Small intestine (tissue), 7 donors: ENCODE measurements around the gene ALDH1B1. TPM values are rescaled to one million over a fixed set of nuclear protein-coding genes. Genes with fewer than 3 reads are reported as not detected.
"Not testable (repeated sequence)": the region's sequence is repeated elsewhere in the genome, so short reads cannot be mapped to it uniquely, and the experiment has no call there.

Experiments
- DNase-seq, 2 donors: peaks; one replicate each; pipeline versions ENCODE4 v3.0.0 to v3.0.0-alpha.2; 2013
- FAIRE-seq: peaks from 2 replicates; lab custom pipeline; 2012; peaks lifted over from hg19 to GRCh38; lab: Jason Lieb, UNC
- H3K27ac ChIP-seq, 3 donors: one replicate each; pipeline ENCODE4 v1.5.1; 2013; ENCODE audit warnings: low read length in 2 of 3, mild to moderate bottlenecking in 2 of 3, control low read depth in 1 of 3, inconsistent platforms in 1 of 3, low read depth in 1 of 3, moderate library complexity in 1 of 3
- H3K27me3 ChIP-seq, 3 donors: one replicate each; pipeline ENCODE4 v1.6.1; 2013; ENCODE audit warnings: low read length in 3 of 3, inconsistent platforms in 1 of 3; ENCODE audit not compliant: control insufficient read depth in 3 of 3, insufficient read depth in 3 of 3
- H3K36me3 ChIP-seq, 3 donors: one replicate each; pipeline ENCODE4 v1.6.1; 2013; ENCODE audit warnings: low read length in 3 of 3, inconsistent platforms in 1 of 3, low read depth in 1 of 3, mild to moderate bottlenecking in 1 of 3, moderate library complexity in 1 of 3; ENCODE audit not compliant: control insufficient read depth in 3 of 3, insufficient read depth in 2 of 3
- H3K4me1 ChIP-seq, 3 donors: one replicate each; pipeline ENCODE4 v1.6.1; 2013; ENCODE audit warnings: low read length in 2 of 3, inconsistent platforms in 1 of 3, low read depth in 1 of 3, mild to moderate bottlenecking in 1 of 3, moderate library complexity in 1 of 3; ENCODE audit not compliant: control insufficient read depth in 3 of 3, insufficient read depth in 2 of 3
- H3K4me3 ChIP-seq, 3 donors: one replicate each; pipeline ENCODE4 v1.5.1; 2013; ENCODE audit warnings: low read length in 3 of 3, control low read depth in 1 of 3, inconsistent platforms in 1 of 3, low read depth in 1 of 3, mild to moderate bottlenecking in 1 of 3, moderate library complexity in 1 of 3
- H3K9me3 ChIP-seq, 2 donors: one replicate each; pipeline ENCODE4 v1.6.1; 2013; ENCODE audit warnings: low read depth in 1 of 2, low read length in 1 of 2; ENCODE audit not compliant: control insufficient read depth in 2 of 2, insufficient read depth in 1 of 2
- WGBS, 3 donors: extraction: QIAGEN DNeasy Blood & Tissue Kit; methylation state at CpG; one replicate each; pipeline ENCODE4 v1.1.7; 2013; 5-methylcytosine and 5-hydroxymethylcytosine counted together
- polyA plus RNA-seq, 4 donors: library from polyadenylated mRNA; stranded (reverse) in 3 of 4; unstranded in 1 of 4; fragments of 200-250 nt in 3 of 4; fragments of 120-200 nt in 1 of 4; gene quantifications; one replicate each; pipeline versions ENCODE4 v1.2.1 to v1.2.3, GENCODE V29; 2013
- donor health status: healthy with polysubstance abuse.
- donor health status: control.
- donor health status: control.
- donor health status: Bipolar disorder and iron deficiency.
- donor health status: healthy.

The ALDH1B1 gene
- polyA plus RNA-seq, 4 donors, result 4.2 to 153 (median 33.8) TPM

DNA sequence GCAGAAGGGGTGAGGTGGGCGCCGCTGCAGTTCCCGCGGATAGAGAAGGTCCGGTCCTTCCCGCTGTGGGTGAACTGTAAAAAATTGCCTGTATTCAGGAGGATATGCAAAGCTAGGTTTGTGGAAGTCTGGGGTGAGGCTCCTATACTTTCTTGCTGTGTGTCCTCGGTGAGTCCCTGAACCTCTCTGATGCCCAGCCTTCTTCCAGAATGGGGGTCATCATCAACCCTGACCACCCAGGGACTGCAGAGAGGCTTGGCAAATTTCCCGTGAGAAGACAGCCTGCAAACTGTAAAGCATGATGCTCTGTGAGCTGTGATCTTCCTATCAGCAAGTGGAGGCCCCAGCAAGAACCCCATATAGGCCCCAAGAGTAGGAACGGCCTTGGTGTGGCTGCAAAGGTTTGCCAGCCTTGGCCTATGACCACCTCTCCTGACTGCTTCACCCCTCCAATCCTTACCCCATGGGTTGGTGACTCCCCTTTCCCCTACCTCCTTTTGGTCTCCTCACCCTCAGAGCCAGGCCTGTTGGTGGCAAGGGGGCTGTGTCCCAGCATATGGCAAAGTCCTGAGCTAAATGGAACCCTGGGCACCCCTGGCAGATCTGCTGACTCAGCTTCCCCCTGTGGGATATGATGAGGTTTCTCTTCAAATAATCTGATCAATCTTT lies 760 bp downstream of the ALDH1B1 start:
- Histone ChIP-seq H3K9me3 (peaks cover 0 to 2% of the 10 kb centered on the region in 2 donors), H3K36me3 (peaks cover 0 to 33% (median 4%) of the 10 kb centered on the region in 3 donors), H3K27me3 (no peaks in the 10 kb centered on the region), H3K27ac (peak overlapping the region; percentile 15 to 89 (median 73)), H3K4me1 (peaks cover 0 to 46% (median 9%) of the 10 kb centered on the region in 3 donors), H3K4me3 (peak overlapping the region; percentile 61 to 88 (median 67))
- DNase-seq, result peak; percentile 12 to 61
- FAIRE-seq, result no peak
- 1 to 5% (median 3%) methylated on average over 9 of the region's 9 CpGs for WGBS, 3 donors

DNA sequence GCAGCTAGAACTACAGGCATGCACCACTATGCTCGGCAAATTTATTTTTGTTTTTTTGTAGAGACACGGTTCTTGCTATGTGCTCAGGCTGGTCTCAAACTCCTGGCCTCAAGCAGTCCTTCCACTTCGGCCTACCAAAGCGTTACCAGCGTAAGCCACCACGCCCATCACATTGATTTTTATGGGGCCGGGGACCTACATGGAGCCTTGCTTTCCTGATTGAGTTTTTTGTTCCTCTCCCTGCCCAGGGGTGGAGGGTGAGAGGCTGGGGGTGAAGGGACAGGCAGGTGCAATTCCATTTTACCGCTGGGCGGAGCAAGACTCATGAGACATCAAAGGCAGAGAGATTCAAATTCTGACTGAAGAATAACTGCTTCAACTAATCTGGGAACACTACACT lies 1.9 kb downstream of the ALDH1B1 start:
- no peak for FAIRE-seq
- 23 to 72% (median 39%) methylated on average over 9 of the region's 9 CpGs for WGBS, 3 donors

DNA sequence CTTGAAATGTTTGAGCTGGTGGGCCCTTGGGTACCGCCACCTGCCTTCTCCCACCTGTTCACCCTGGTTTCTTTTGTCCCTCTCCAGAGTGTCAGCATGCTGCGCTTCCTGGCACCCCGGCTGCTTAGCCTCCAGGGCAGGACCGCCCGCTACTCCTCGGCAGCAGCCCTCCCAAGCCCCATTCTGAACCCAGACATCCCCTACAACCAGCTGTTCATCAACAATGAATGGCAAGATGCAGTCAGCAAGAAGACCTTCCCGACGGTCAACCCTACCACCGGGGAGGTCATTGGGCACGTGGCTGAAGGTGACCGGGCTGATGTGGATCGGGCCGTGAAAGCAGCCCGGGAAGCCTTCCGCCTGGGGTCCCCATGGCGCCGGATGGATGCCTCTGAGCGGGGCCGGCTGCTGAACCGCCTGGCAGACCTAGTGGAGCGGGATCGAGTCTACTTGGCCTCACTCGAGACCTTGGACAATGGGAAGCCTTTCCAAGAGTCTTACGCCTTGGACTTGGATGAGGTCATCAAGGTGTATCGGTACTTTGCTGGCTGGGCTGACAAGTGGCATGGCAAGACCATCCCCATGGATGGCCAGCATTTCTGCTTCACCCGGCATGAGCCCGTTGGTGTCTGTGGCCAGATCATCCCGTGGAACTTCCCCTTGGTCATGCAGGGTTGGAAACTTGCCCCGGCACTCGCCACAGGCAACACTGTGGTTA lies 3.3 kb downstream of the ALDH1B1 start:
- 94 to 95% (median 94%) methylated on average over 30 of the region's 30 CpGs for WGBS, 3 donors
- no peak for FAIRE-seq
- no peak overlapping the region for H3K27ac ChIP-seq

More for the DNA sequence above, 1.9 kb downstream of the ALDH1B1 start:
- H3K27me3 ChIP-seq, result no peaks in the 10 kb centered on the region
- DNase-seq, result peak; percentile 42 to 57
- H3K27ac ChIP-seq, result peak overlapping the region in 1 of 3 donors; percentile 40
- peaks cover 0 to 45% (median 6%) of the 10 kb centered on the region in 3 donors for H3K36me3 ChIP-seq
- H3K4me1 ChIP-seq, result peaks cover 0 to 35% (median 9%) of the 10 kb centered on the region in 3 donors
- H3K9me3 ChIP-seq, result peaks cover 0 to 2% of the 10 kb centered on the region in 2 donors
- peak overlapping the region in 1 of 3 donors; percentile 88 for H3K4me3 ChIP-seq

DNA sequence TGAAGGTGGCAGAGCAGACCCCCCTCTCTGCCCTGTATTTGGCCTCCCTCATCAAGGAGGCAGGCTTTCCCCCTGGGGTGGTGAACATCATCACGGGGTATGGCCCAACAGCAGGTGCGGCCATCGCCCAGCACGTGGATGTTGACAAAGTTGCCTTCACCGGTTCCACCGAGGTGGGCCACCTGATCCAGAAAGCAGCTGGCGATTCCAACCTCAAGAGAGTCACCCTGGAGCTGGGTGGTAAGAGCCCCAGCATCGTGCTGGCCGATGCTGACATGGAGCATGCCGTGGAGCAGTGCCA lies 3.8 kb downstream of the ALDH1B1 start:
- DNase-seq, result no peak
- Histone ChIP-seq H3K4me1 (peaks cover 0 to 20% (median 4%) of the 10 kb centered on the region in 3 donors), H3K27ac (no peak overlapping the region), H3K36me3 (peaks cover 0 to 53% (median 6%) of the 10 kb centered on the region in 3 donors), H3K4me3 (no peak overlapping the region), H3K27me3 (no peaks in the 10 kb centered on the region), H3K9me3 (peaks cover 0 to 2% of the 10 kb centered on the region in 2 donors)
- no peak for FAIRE-seq
- 87% methylated on average over 10 of the region's 10 CpGs for WGBS, 3 donors

More for the DNA sequence above, 3.3 kb downstream of the ALDH1B1 start:
- H3K4me1 ChIP-seq, result peaks cover 0 to 25% (median 5%) of the 10 kb centered on the region in 3 donors
- H3K27me3 ChIP-seq, result no peaks in the 10 kb centered on the region
- no peak for DNase-seq
- peaks cover 0 to 53% (median 6%) of the 10 kb centered on the region in 3 donors for H3K36me3 ChIP-seq
- H3K4me3 ChIP-seq, result no peak overlapping the region
- H3K9me3 ChIP-seq, result peaks cover 0 to 2% of the 10 kb centered on the region in 2 donors

DNA sequence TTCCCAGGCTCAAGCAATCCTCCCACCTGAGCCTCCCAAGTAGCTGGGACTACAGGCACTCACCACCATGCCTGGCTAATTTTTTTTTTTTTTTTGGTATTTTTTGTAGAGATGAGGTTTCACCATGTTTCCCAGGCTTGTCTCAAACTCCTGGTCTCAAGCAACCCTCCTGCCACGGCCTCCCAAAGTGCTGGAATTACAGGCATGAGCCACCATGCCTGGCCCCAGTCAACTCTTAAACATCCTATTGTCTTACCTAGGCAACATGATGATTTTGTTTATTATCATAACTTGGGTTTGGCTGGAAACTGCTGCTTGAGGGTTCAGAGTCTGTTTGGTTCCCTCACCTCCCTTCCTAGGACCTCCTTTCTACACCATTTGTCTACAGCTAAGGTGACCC lies 6.7 kb downstream of the ALDH1B1 start:
- not testable (repeated sequence) for H3K9me3 ChIP-seq, FAIRE-seq, DNase-seq, H3K27me3 ChIP-seq, H3K27ac ChIP-seq, H3K4me3 ChIP-seq
- Histone ChIP-seq H3K4me1 (peaks cover 0 to 10% (median 0%) of the 10 kb centered on the region in 3 donors), H3K36me3 (peaks cover 0 to 51% (median 6%) of the 10 kb centered on the region in 3 donors)
- WGBS, 3 donors, result 35 to 80% (median 54%) methylated on average over 1 of the region's 1 CpG

DNA sequence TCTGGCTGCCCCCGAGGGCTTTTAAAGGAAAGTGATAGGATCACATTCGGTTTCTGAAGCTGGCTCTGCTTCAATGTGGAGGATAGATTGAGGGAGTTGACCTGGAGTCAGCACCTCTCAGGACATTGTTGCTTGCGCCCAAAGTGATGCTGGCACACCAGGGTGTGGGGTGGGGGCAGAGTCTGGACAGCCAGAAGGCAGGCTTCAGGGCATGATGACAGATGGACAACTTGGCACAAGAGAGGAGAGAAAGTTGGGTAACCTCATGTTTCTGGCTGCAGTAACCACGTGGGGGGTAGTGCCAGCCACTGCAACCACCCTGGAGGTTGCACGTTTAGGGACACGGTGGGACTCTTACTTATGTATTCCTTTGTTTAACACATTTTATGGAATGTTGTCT lies 9.5 kb downstream of the ALDH1B1 start:
- H3K27me3 ChIP-seq, result no peaks in the 10 kb centered on the region
- H3K4me3 ChIP-seq, result no peak overlapping the region
- peaks cover 0 to 24% (median 3%) of the 10 kb centered on the region in 3 donors for H3K36me3 ChIP-seq
- H3K4me1 ChIP-seq, result peaks cover 0 to 3% (median 0%) of the 10 kb centered on the region in 3 donors
- no peak for FAIRE-seq
- no peak for DNase-seq
- WGBS, 3 donors, result 73 to 80% (median 76%) methylated on average over 6 of the region's 6 CpGs
- peaks cover 0 to 2% of the 10 kb centered on the region in 2 donors for H3K9me3 ChIP-seq
- no peak overlapping the region for H3K27ac ChIP-seq

DNA sequence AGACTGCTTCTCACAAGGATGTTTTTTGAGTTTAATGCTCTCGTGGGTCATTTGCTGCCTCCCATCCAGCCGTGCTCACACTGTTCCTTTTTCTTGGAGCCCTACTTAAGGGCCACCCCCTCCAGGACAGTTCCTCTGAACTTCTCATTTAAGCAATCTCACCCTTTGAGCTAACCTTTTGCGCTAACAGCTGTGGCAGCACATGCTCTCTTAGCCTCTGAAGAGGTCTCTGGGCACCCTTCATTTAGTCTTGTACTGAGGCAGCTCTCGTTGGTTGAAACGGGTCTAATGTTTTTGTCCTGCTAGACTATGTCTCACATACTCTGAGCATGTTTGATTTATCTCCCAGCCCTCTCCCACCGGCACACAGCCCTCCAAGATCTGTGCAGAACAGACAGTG lies 11.8 kb downstream of the ALDH1B1 start:
- FAIRE-seq, result no peak
- Histone ChIP-seq H3K27me3 (no peaks in the 10 kb centered on the region), H3K9me3 (no peaks in the 10 kb centered on the region), H3K36me3 (peaks cover 0 to 9% (median 0%) of the 10 kb centered on the region in 3 donors), H3K4me1 (peaks cover 0 to 3% (median 0%) of the 10 kb centered on the region in 3 donors), H3K4me3 (no peak overlapping the region), H3K27ac (no peak overlapping the region)
- no peak for DNase-seq
- 57 to 71% (median 65%) methylated on average over 6 of the region's 6 CpGs for WGBS, 3 donors

DNA sequence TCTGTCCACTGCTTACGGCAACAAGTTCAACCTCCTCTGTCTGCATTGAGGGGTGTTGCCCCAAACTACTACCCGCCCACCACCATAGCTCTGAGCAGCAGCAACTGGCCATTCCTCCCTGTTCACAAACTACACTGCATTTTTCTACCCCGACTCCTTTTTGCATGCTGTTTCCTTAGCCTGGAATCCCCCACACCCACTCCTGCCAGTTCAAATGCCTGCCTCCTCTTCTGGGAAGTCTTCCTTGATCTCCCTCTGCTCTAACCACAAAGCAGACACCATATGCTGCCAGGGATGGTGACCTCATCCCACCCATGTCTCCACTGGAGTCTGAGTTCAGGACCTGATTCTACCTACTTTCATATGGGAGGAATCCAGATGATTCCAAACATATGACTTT lies 13.3 kb downstream of the ALDH1B1 start:
- DNase-seq, result no peak
- H3K9me3 ChIP-seq, result no peaks in the 10 kb centered on the region
- H3K36me3 ChIP-seq, result no peaks in the 10 kb centered on the region
- H3K4me1 ChIP-seq, result no peaks in the 10 kb centered on the region
- 71 to 89% (median 80%) methylated on average over 3 of the region's 3 CpGs for WGBS, 3 donors
- no peak overlapping the region for H3K4me3 ChIP-seq
- H3K27me3 ChIP-seq, result no peaks in the 10 kb centered on the region
- FAIRE-seq, result no peak
- no peak overlapping the region for H3K27ac ChIP-seq
